Endometrium (tissue), 2 donors: Measurements from ENCODE around the gene ZNF750.
A peak's percentile ranks its signal among the peaks of the same experiment; 100 is the strongest.

ENCODE experiments used
- FAIRE-seq: peaks from 2 replicates; lab custom pipeline; 2012; peaks lifted over from hg19 to GRCh38; lab: Jason Lieb, UNC
- donor health status: control.
- donor health status: control.

Gene ZNF750

GRCh38 chr17:82839617-82840292 lies at the start of gene ZNF750:
TSS of gene ZNF750 (minus strand) at chr17:82840022. CDS start at chr17:82832454, 7,568 bp downstream.
- no peak for FAIRE-seq

GRCh38 chr17:82888583-82889495 lies 49.0 kb upstream of the ZNF750 start:
- no peak for FAIRE-seq

- no peak for FAIRE-seq
Measured at GRCh38 chr17:82887255-82888164, 47.7 kb upstream of the ZNF750 start.

- FAIRE-seq = no peak
Measured at GRCh38 chr17:82884970-82885353, 45.1 kb upstream of the ZNF750 start.

GRCh38 chr17:82884341-82884969 lies 44.6 kb upstream of the ZNF750 start:
- FAIRE-seq = no peak

GRCh38 chr17:82883419-82884031 lies 43.7 kb upstream of the ZNF750 start:
- no peak for FAIRE-seq

GRCh38 chr17:82882715-82883418 lies 43.0 kb upstream of the ZNF750 start:
- no peak for FAIRE-seq

- FAIRE-seq = no peak
Measured at GRCh38 chr17:82881900-82882714, 42.3 kb upstream of the ZNF750 start.

GRCh38 chr17:82881324-82881823 lies 41.6 kb upstream of the ZNF750 start:
- no peak for FAIRE-seq

GRCh38 chr17:82880620-82881323 lies 41.0 kb upstream of the ZNF750 start:
- FAIRE-seq = no peak

GRCh38 chr17:82879241-82879640 lies 39.4 kb upstream of the ZNF750 start:
- no peak for FAIRE-seq

GRCh38 chr17:82878527-82878926 lies 38.7 kb upstream of the ZNF750 start:
- FAIRE-seq = no peak

GRCh38 chr17:82876602-82877379 lies 37.0 kb upstream of the ZNF750 start:
- peak; percentile 51 for FAIRE-seq

- FAIRE-seq = no peak
Measured at GRCh38 chr17:82876149-82876548, 36.3 kb upstream of the ZNF750 start.

- FAIRE-seq = no peak
Measured at GRCh38 chr17:82875407-82875856, 35.6 kb upstream of the ZNF750 start.

- no peak for FAIRE-seq
Measured at GRCh38 chr17:82874011-82874835, 34.4 kb upstream of the ZNF750 start.

GRCh38 chr17:82873521-82873920 lies 33.7 kb upstream of the ZNF750 start:
- FAIRE-seq = no peak
